Activated T-helper 1 cell treated with anti-CD3 and anti-CD28 coated beads, Interleukin-12 subunit alpha, Interleukin-12 subunit beta, Interleukin-2, Interleukin-4 antibody, amounts not matched to agents 30 ng/mL and 10 ng/mL and 1 ng/mL, durations not matched to agents 14 hours and 24 hours and 36 hours (primary cell): ENCODE results near the gene MRPS22. TPM values are rescaled to one million over a fixed set of nuclear protein-coding genes. Genes with fewer than 3 reads are reported as not detected.

Source experiments
- DNase-seq: peaks from one replicate; pipeline ENCODE4 v3.0.0; 2021; ENCODE audit warnings: low spot score
- H3K27ac Mint-ChIP-seq: one replicate; pipeline ENCODE4 v1.8.0; 2021; ENCODE audit warnings: mild to moderate bottlenecking, mixed read lengths
- H3K27me3 Mint-ChIP-seq: one replicate; pipeline ENCODE4 v1.8.0; 2022; ENCODE audit warnings: mild to moderate bottlenecking, moderate library complexity, mixed read lengths; ENCODE audit not compliant: insufficient read depth
- H3K36me3 Mint-ChIP-seq: one replicate; pipeline ENCODE4 v1.8.0; 2021; ENCODE audit warnings: low read depth, mixed read lengths
- H3K4me1 Mint-ChIP-seq: one replicate; pipeline ENCODE4 v1.8.0; 2021; ENCODE audit warnings: low read depth, mixed read lengths
- H3K4me3 Mint-ChIP-seq: one replicate; pipeline ENCODE4 v1.8.0; 2021; ENCODE audit warnings: mild to moderate bottlenecking, moderate library complexity, mixed read lengths
- H3K9me3 Mint-ChIP-seq: one replicate; pipeline ENCODE4 v1.8.0; 2021; ENCODE audit warnings: mixed read lengths
- intact Hi-C: fragments of 100-400 bp; cut with micrococcal nuclease; formaldehyde crosslinking; loops from one replicate; pipeline ENCODE4 v1.15.1; 2024
- total RNA-seq: library from RNA; stranded (reverse); gene quantifications from 2 replicates; pipeline ENCODE4 v1.2.3, GENCODE V29; 2022

MRPS22 gene
- total RNA-seq, 1 donor from 2014 or later = 54.7 TPM

DNA sequence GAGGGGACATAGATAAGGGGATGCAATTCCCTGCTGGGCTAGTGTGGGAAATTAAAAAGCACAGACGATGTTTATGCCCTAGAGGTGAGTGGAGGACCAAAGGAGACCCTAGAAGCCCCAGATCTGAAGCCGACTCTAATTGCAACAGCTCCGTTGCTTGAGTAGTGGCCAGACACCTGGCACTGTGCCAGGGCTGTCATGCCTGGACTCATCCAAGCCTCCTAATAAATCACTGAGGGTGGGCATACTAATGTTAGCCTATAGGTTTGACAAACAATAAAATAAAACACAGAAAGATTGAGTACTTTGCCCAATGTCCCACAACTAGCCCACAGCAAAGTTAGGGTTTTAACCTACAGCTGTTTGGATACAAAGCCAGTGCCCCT, 25.4 kb upstream of the MRPS22 start:
- Mint-ChIP-seq H3K4me3 (no peak overlapping the region), H3K4me1 (no peaks in the 10 kb centered on the region), H3K27ac (no peak overlapping the region), H3K9me3 (no peaks in the 10 kb centered on the region), H3K27me3 (peaks cover 19% of the 10 kb centered on the region), H3K36me3 (no peaks in the 10 kb centered on the region)
- intact Hi-C loops = no loop called here
- DNase-seq = no peak

DNA sequence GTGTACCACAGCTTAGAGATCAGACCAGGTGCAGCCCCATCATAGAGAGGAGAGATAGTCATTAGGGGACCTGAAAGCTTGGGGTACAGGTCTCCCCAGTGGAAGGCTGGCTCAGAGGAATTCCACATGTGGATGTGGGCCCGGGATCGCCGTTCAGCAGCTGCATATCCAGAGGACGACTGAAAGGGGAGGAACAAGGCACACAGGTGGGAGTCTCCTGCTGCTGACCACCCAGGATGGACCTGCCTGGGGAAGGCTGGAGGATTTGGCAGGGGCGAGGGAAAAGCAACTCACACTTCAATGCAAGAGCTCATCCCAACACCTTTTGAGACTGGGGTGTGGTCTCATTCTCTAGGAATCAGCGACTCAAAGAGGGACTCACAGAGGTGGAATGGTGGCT, 25.0 kb upstream of the MRPS22 start:
- H3K27ac Mint-ChIP-seq = no peak overlapping the region
- no peaks in the 10 kb centered on the region for H3K4me1 Mint-ChIP-seq
- intact Hi-C loops = no loop called here
- no peak overlapping the region for H3K4me3 Mint-ChIP-seq
- no peaks in the 10 kb centered on the region for H3K36me3 Mint-ChIP-seq
- no peak for DNase-seq
- H3K27me3 Mint-ChIP-seq = peaks cover 19% of the 10 kb centered on the region
- no peaks in the 10 kb centered on the region for H3K9me3 Mint-ChIP-seq

DNA sequence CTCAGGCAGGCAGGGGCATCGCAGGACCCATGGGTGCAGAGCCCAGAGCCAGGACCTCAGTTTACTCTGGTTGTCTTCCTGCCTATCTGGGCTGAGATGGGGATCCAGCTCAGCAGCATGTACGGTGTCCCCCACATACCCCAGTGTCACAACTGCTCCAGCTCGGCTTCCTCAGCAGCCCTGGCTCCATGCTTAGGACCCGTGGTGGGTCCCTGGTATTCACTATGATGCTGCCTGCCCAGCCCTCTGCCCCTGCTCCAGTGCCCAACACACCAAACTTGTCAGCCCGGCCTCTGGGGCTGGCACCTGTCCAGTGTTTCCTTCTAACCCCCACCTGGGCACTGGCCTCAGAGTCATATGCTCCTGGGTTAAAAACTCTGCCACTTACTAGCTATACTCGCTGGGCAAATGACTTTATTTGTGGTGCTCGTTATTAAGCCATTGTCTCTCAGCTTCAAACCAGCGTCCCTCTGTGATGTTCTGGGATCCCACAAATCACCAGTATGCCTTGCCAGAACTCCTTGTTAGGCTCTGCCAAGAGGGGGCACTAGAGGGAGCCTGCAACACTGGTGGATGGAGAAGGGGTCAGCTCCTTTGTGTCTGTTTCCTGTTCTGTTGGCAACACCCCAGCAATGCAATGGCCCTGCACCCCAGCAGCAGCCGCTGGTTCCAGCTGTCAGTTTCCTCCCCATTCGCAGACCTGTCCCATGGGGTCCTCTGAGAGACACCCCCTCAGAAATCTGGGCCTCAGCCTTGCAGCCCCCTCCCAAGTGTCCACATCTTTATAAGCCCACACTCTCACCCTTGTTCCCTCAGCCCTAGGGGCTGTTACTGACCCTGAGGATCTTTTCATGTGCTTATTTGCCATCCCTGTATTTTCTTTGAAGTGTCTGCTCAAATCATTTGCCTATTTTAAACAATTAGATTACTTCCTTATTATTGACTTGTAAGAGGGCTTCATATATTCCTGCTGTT, 24.1 kb upstream of the MRPS22 start:
- H3K36me3 Mint-ChIP-seq = no peaks in the 10 kb centered on the region
- no peak overlapping the region for H3K4me3 Mint-ChIP-seq
- H3K9me3 Mint-ChIP-seq = no peaks in the 10 kb centered on the region
- H3K27ac Mint-ChIP-seq = no peak overlapping the region
- H3K4me1 Mint-ChIP-seq = no peaks in the 10 kb centered on the region
- DNase-seq = no peak
- H3K27me3 Mint-ChIP-seq = peaks cover 17% of the 10 kb centered on the region
- intact Hi-C loops = no loop called here

DNA sequence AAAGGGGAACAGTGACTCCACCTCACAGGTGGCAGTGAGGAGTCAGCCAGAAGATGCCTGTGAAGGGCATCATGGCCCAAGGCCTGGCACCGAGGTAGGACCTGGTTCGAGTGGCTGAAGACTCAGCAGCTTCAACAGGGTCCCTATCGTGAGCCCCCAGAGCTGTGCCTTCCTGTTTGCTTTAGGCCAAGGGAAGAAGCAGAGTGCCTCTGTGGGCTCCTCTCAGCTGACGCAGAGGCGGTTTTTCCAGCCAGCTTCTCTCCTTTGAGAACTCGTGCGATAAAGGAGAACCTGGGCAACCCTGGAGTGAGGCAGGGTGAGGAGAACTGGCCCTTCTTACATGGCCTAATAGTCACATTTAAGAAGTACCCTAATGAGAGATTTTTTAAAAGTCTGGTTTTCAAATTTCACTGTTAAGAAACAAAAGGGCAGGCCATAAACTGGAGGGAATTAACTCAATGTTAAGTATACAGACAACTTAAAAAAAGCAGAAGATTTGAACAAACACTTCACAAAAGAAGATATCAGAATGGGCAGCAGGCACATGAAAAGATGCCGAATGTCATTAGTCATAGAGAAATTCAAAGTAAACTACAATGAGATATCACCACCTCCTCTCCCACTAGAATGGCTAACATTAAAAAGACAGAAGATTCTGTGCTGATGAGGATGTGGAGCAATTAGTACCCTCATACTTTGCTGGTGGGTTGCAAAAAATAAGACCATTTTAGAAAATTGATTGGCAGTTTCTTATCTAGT, 23.1 kb upstream of the MRPS22 start:
- peaks cover 15% of the 10 kb centered on the region for H3K27me3 Mint-ChIP-seq
- H3K4me3 Mint-ChIP-seq = no peak overlapping the region
- no peak for DNase-seq
- H3K9me3 Mint-ChIP-seq = no peaks in the 10 kb centered on the region
- H3K4me1 Mint-ChIP-seq = no peaks in the 10 kb centered on the region
- H3K36me3 Mint-ChIP-seq = no peaks in the 10 kb centered on the region
- H3K27ac Mint-ChIP-seq = no peak overlapping the region
- intact Hi-C loops = no loop called here

DNA sequence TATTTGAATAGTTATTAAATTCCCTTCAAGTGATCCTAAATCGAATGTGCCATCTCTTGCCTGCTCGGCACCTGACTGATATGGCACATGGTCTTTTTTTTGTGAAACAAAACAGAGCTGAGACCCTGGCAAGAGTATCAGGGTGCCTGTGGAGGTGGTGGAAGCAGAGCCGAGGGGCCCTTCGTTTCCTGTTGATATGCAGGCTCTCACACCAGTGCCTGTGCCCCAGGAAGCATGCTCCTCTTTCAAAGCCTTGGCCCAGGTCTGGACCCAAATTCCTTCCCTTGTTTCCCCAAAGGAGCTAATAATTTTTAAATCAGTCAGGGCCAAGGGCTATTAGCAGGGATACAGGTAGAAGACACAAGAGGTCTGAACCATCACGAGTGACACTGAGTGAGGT, 21.5 kb upstream of the MRPS22 start:
- DNase-seq = no peak
- intact Hi-C loops = no loop called here
- no peaks in the 10 kb centered on the region for H3K36me3 Mint-ChIP-seq
- no peak overlapping the region for H3K4me3 Mint-ChIP-seq
- H3K9me3 Mint-ChIP-seq = no peaks in the 10 kb centered on the region
- H3K4me1 Mint-ChIP-seq = no peaks in the 10 kb centered on the region
- H3K27ac Mint-ChIP-seq = no peak overlapping the region
- peaks cover 15% of the 10 kb centered on the region for H3K27me3 Mint-ChIP-seq

DNA sequence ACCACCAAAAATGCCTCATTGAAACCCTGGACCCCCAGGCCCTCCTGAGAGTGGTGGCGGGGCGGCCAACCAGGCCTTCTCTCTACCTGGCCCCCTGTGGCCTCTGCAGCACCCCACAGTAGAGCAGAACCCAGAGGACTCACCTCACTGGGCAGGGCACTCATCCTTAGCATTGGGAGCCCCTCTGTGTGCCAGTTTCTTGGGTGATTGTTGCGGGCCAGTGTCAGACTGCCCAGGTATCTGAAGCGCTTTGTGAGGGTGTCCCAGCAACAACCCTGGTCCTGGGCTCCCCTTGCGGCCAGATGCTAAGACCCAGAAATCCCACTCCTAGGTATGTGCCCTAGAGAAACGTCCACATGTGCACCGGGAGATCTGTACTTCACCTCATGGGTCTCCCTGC, 20.7 kb upstream of the MRPS22 start:
- Mint-ChIP-seq H3K27ac (no peak overlapping the region), H3K9me3 (no peaks in the 10 kb centered on the region), H3K27me3 (peaks cover 15% of the 10 kb centered on the region), H3K4me1 (peaks cover 6% of the 10 kb centered on the region), H3K4me3 (no peak overlapping the region), H3K36me3 (no peaks in the 10 kb centered on the region)
- DNase-seq = no peak
- intact Hi-C loops = no loop called here

DNA sequence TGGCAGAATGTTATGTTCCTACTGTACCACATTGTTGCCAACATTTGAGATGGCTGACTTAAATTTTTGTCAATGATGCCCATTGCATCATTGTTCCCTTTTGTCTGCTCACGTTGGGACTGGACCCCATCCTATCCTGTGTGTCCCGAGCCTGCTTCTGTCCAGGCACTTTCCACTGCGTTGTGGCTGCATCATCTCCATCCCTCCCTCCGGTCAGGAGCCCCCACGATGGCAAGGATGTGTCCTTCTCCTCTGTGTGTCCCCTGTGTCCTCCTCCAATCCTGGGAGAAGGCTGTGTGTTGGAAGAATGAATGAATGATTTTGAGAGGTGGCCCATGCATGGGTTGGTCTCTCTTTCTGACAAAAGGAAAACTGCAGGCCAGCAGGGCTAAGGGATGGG, 19.4 kb upstream of the MRPS22 start:
- intact Hi-C loops = no loop called here
- no peak overlapping the region for H3K27ac Mint-ChIP-seq
- DNase-seq = no peak
- peaks cover 14% of the 10 kb centered on the region for H3K27me3 Mint-ChIP-seq
- no peaks in the 10 kb centered on the region for H3K9me3 Mint-ChIP-seq
- peaks cover 15% of the 10 kb centered on the region for H3K4me1 Mint-ChIP-seq
- no peak overlapping the region for H3K4me3 Mint-ChIP-seq
- no peaks in the 10 kb centered on the region for H3K36me3 Mint-ChIP-seq

DNA sequence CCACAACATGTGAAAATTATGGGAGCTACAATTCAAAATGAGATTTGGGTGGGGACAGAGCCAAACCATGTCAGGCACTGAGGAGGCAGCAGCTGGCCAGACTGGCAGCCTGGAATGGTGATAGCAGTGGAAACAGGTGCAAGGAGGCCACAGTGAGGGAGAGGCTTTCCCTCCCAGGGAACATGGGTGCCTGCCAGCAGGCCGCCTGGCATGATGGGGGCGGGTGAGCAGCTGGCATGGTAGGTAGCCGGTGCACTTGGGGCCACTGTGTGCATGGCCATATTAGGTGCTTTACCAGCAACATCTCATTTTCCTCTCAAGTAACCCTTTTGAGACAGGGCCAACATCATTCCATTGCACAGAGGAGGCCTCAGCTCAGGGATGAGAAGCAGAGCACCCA, 18.3 kb upstream of the MRPS22 start:
- no peaks in the 10 kb centered on the region for H3K9me3 Mint-ChIP-seq
- intact Hi-C loops = loop anchor here (5.0 kb wide), 1 partner anchor 352 kb away; the partner anchor contains the start of gene NMNAT3
- peaks cover 18% of the 10 kb centered on the region for H3K4me1 Mint-ChIP-seq
- DNase-seq = no peak
- no peaks in the 10 kb centered on the region for H3K36me3 Mint-ChIP-seq
- no peak overlapping the region for H3K4me3 Mint-ChIP-seq
- peaks cover 11% of the 10 kb centered on the region for H3K27me3 Mint-ChIP-seq
- H3K27ac Mint-ChIP-seq = no peak overlapping the region

DNA sequence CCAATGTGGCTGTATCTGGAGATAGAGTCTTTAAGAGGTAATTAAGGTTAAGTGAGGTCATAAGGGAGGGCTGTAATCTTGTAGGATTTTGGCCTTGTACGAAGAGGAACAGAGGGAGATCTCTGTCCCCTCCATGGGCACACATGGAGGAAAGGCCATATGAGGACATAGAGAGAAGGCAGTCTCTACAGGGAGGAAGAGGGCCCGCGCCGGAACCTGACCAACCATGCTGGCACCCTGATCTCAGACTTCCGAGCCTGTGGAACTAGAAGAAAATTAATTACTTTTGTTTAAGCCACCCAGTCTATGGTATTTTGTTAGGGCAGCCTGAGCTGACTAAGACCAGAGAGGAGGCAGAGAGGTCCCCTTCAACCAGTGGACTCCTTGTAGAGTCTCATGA, 17.7 kb upstream of the MRPS22 start:
- Mint-ChIP-seq H3K9me3 (no peaks in the 10 kb centered on the region), H3K4me1 (peaks cover 18% of the 10 kb centered on the region), H3K36me3 (no peaks in the 10 kb centered on the region), H3K27me3 (peaks cover 11% of the 10 kb centered on the region), H3K4me3 (no peak overlapping the region), H3K27ac (no peak overlapping the region)
- DNase-seq = no peak
- intact Hi-C loops = loop anchor here (5.0 kb wide), 1 partner anchor 351 kb away; the partner anchor contains the start of gene NMNAT3

DNA sequence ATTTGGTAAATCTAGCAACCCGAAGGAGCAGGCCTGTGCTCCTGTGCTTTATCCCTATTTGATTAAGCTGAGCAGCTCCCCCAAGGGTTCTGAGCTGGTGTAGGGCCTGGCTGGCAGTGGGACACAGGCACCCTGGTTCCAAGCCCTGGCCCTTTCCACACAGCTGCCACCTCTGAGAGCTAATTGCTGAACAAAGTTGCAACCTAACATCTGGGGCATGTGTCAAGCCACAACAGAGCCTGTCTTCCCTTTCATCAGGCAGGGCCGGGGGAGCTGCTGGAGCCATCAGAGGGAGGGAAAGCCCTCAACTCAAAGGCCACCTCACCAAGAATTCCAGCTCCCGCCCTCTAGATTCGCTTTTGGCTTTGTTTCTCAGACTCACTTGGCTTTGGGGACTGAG, 17.1 kb upstream of the MRPS22 start:
- H3K36me3 Mint-ChIP-seq = no peaks in the 10 kb centered on the region
- peaks cover 18% of the 10 kb centered on the region for H3K4me1 Mint-ChIP-seq
- peaks cover 7% of the 10 kb centered on the region for H3K27me3 Mint-ChIP-seq
- no peak overlapping the region for H3K27ac Mint-ChIP-seq
- no peaks in the 10 kb centered on the region for H3K9me3 Mint-ChIP-seq
- no peak overlapping the region for H3K4me3 Mint-ChIP-seq
- intact Hi-C loops = loop anchor here (5.0 kb wide), 1 partner anchor 351 kb away; the partner anchor contains the start of gene NMNAT3
- DNase-seq = no peak

DNA sequence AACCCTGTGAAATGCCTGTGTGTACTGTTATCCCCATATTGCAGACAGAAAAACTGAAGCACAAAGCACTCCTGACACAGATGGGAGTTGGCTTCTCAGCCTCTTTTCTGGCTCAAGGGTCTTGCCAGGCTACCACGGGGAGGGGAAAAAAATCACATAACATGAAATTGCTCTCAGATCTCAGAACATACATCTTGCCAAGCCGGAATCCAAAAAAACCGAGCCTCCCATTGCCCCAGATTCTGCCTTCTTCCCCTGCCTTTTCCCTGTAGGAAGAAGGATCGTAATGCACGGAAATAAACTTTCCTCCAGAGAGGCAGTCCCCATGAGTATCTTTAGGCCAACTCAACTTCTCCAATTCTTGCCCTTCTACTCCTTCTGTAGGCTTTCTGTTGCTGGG, 16.6 kb upstream of the MRPS22 start:
- peaks cover 18% of the 10 kb centered on the region for H3K4me1 Mint-ChIP-seq
- H3K36me3 Mint-ChIP-seq = no peaks in the 10 kb centered on the region
- H3K4me3 Mint-ChIP-seq = no peak overlapping the region
- H3K9me3 Mint-ChIP-seq = no peaks in the 10 kb centered on the region
- no peak overlapping the region for H3K27ac Mint-ChIP-seq
- intact Hi-C loops = loop anchor here (5.0 kb wide), 1 partner anchor 350 kb away; the partner anchor contains the start of gene NMNAT3
- peaks cover 10% of the 10 kb centered on the region for H3K27me3 Mint-ChIP-seq
- no peak for DNase-seq

DNA sequence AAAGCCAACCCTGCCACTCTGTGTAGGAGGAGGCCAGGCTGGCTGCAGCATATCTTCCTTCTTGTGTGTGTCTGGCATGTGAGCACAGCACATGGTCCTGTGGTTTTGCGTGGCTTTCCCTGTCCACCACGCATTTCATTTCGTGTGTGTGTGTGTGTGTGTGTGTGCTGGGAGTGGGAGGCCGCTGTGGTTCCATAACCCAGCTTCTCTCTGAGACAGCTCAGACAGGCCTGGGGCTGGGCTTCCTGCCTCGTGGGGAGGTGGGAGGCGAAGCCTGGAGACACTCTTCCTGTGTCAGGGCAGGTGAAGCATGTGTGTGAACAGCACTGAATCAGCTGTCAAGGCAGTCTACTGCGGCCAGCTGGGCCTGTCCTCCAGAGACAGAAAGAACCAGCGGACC, 16.0 kb upstream of the MRPS22 start:
- no peak for DNase-seq
- peaks cover 13% of the 10 kb centered on the region for H3K27me3 Mint-ChIP-seq
- peak overlapping the region; percentile 5 for H3K27ac Mint-ChIP-seq
- no peak overlapping the region for H3K4me3 Mint-ChIP-seq
- H3K9me3 Mint-ChIP-seq = no peaks in the 10 kb centered on the region
- intact Hi-C loops = loop anchor here (5.0 kb wide), 1 partner anchor 349 kb away; the partner anchor contains the start of gene NMNAT3
- H3K36me3 Mint-ChIP-seq = no peaks in the 10 kb centered on the region
- H3K4me1 Mint-ChIP-seq = peaks cover 18% of the 10 kb centered on the region

DNA sequence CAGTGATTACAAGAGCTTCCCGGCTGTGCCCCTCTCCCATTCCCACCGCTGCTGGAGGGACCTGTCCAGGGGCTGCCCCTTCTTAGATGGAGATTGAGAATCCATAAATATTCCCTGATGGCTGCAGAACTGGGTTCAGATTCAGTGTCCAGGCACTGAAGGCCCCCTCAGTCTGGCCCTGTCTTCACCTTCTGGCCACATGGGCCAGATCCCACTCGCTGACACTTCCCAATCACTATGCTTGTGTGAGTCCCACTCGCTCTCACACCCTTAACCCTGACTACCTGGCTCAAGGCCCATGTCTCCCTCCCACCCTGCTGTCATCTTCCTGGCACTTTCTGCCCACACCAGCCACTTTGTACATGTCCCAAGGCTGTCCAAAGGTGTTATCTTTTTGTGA, 15.5 kb upstream of the MRPS22 start:
- no peak for DNase-seq
- H3K4me3 Mint-ChIP-seq = no peak overlapping the region
- peaks cover 18% of the 10 kb centered on the region for H3K4me1 Mint-ChIP-seq
- no peaks in the 10 kb centered on the region for H3K9me3 Mint-ChIP-seq
- no peaks in the 10 kb centered on the region for H3K36me3 Mint-ChIP-seq
- peaks cover 17% of the 10 kb centered on the region for H3K27me3 Mint-ChIP-seq
- H3K27ac Mint-ChIP-seq = no peak overlapping the region
- intact Hi-C loops = loop anchor here (5.0 kb wide), 1 partner anchor 349 kb away; the partner anchor contains the start of gene NMNAT3
